ENCODE results near the gene RFTN1. TPM values are rescaled to one million over a fixed set of nuclear protein-coding genes. Genes with fewer than 3 reads are reported as not detected.

Gene RFTN1
- total and polyA plus RNA-seq, 2 donors (not counting 1 experiment from before 2014, with no cell fraction given), result 35.1 to 35.5 TPM

DNA sequence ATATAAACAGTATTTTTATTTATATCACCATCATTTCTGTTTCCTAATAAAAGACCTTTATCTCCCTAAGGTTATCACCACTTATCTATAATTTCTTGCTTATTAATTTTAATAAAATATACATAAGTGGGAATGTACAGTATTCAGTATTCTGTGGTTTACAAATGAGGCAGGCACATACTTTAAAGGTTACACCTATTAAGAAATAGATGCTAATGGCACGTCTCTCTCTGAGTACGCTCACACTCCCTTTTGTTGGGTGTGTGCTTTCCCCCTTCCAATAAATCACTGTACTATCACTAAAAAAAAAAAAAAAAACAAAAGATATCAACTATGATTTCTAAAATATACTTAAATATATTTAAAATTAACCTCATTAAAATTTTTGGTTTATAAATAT is 239.6 kb downstream of the RFTN1 start:
- Histone ChIP-seq H3K79me2 (ENCODE audit: control insufficient read depth, insufficient read depth, low read length) (no peaks in the 10 kb centered on the region), H3K27ac (ENCODE audit: insufficient read depth, low read length) (no peak overlapping the region), H3K9ac (ENCODE audit: insufficient read depth, low read length) (no peak overlapping the region), H3K36me3 (ENCODE audit: control insufficient read depth, insufficient read depth, low read length) (no peaks in the 10 kb centered on the region), H4K20me1 (ENCODE audit: control insufficient read depth, extremely low read depth, insufficient read depth, low read length) (no peaks in the 10 kb centered on the region), H3K4me3 (replicated peaks in 1 of 4; ENCODE audit: control extremely low read depth in 1 of 4, insufficient read depth in 1 of 4, low read depth in 3 of 4, low read length in 4 of 4) (no peak overlapping the region), H3K9me3 (ENCODE audit: control insufficient read depth, insufficient read depth, low read depth, low read length) (no peaks in the 10 kb centered on the region), H2AFZ (ENCODE audit: low read length) (no peak overlapping the region), H3K27me3 (ENCODE audit: control insufficient read depth, insufficient read depth, low read length) (no peaks in the 10 kb centered on the region), H3K4me2 (ENCODE audit: extremely low read depth, insufficient read depth, low read length) (no peak overlapping the region), H3K4me1 (ENCODE audit: control insufficient read depth, extremely low read depth, insufficient read depth, low read length) (no peaks in the 10 kb centered on the region)
- TF ChIP-seq, protein P1, sequence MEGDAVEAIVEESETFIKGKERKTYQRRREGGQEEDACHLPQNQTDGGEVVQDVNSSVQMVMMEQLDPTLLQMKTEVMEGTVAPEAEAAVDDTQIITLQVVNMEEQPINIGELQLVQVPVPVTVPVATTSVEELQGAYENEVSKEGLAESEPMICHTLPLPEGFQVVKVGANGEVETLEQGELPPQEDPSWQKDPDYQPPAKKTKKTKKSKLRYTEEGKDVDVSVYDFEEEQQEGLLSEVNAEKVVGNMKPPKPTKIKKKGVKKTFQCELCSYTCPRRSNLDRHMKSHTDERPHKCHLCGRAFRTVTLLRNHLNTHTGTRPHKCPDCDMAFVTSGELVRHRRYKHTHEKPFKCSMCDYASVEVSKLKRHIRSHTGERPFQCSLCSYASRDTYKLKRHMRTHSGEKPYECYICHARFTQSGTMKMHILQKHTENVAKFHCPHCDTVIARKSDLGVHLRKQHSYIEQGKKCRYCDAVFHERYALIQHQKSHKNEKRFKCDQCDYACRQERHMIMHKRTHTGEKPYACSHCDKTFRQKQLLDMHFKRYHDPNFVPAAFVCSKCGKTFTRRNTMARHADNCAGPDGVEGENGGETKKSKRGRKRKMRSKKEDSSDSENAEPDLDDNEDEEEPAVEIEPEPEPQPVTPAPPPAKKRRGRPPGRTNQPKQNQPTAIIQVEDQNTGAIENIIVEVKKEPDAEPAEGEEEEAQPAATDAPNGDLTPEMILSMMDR (conservative IDR thresholded peaks at IDR 0.05 in 1 of 2, IDR thresholded peaks at IDR 0.05 in 1 of 2; ENCODE audit: low read depth in 1 of 2, low read length in 2 of 2), result no peak
- TF ChIP-seq EZH2 (IDR thresholded peaks at IDR 0.05; ENCODE audit: low read length, missing control alignments), result no peak
- DNase-seq (ENCODE audit: low read depth in 2 of 2), result no peak

DNA sequence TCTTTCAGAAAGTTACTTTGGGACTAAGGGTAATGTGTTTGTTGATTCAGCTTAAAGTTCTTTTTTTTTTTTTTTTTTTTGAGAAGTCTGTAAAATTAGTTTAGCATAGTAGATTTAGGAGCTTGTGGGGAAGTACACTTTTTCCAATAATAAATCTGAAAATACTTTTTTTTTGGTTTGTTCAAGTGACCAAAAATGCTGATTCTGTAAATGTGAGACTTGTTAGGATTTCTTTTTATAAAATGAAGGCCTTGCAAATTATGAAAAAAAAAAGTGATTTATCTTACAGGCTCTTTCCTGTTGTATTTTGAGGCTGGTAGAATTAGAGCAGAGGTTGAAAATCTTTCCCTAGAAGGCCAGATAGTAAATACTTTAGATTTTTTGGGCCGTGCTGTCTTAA is 240.9 kb downstream of the RFTN1 start:
- Histone ChIP-seq H3K4me1 (ENCODE audit: control insufficient read depth, extremely low read depth, insufficient read depth, low read length) (no peaks in the 10 kb centered on the region), H3K36me3 (ENCODE audit: control insufficient read depth, insufficient read depth, low read length) (no peaks in the 10 kb centered on the region), H3K27me3 (ENCODE audit: control insufficient read depth, insufficient read depth, low read length) (no peaks in the 10 kb centered on the region), H3K9ac (ENCODE audit: insufficient read depth, low read length) (no peak overlapping the region), H3K9me3 (ENCODE audit: control insufficient read depth, insufficient read depth, low read depth, low read length) (no peaks in the 10 kb centered on the region), H3K27ac (ENCODE audit: insufficient read depth, low read length) (no peak overlapping the region), H2AFZ (ENCODE audit: low read length) (no peak overlapping the region), H4K20me1 (ENCODE audit: control insufficient read depth, extremely low read depth, insufficient read depth, low read length) (no peaks in the 10 kb centered on the region), H3K4me3 (replicated peaks in 1 of 4; ENCODE audit: control extremely low read depth in 1 of 4, insufficient read depth in 1 of 4, low read depth in 3 of 4, low read length in 4 of 4) (no peak overlapping the region), H3K79me2 (ENCODE audit: control insufficient read depth, insufficient read depth, low read length) (no peaks in the 10 kb centered on the region), H3K4me2 (ENCODE audit: extremely low read depth, insufficient read depth, low read length) (no peak overlapping the region)
- TF ChIP-seq, protein P1 (conservative IDR thresholded peaks at IDR 0.05 in 1 of 2, IDR thresholded peaks at IDR 0.05 in 1 of 2; ENCODE audit: low read depth in 1 of 2, low read length in 2 of 2), result no peak
- TF ChIP-seq EZH2 (IDR thresholded peaks at IDR 0.05; ENCODE audit: low read length, missing control alignments), result no peak
- DNase-seq (ENCODE audit: low read depth in 2 of 2), result no peak

DNA sequence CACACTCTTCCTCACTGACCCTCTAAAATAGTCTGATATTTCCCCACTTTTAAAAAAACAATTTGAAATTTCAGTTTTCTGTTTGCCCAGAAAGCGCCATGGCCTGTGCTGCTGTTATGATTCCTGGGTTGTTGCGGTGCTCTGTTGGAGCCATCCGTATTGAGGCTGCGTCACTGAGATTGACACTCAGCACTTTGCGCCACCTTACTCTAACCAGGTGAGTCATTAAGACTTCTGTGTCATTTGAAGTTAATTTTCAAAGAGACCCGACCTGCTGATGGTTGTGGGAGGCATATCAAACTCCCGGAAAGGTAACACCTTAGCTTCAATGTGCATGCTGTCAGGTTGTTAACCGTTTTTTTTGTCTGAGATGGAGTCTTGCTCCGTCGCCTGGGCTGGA is 242.6 kb downstream of the RFTN1 start:
- no peak overlapping the region for H3K9ac ChIP-seq (ENCODE audit: insufficient read depth, low read length)
- H2AFZ ChIP-seq (ENCODE audit: low read length), result no peak overlapping the region
- no peak overlapping the region for H3K4me3 ChIP-seq (replicated peaks in 1 of 4; ENCODE audit: control extremely low read depth in 1 of 4, insufficient read depth in 1 of 4, low read depth in 3 of 4, low read length in 4 of 4)
- no peaks in the 10 kb centered on the region for H3K27me3 ChIP-seq (ENCODE audit: control insufficient read depth, insufficient read depth, low read length)
- H3K79me2 ChIP-seq (ENCODE audit: control insufficient read depth, insufficient read depth, low read length), result no peaks in the 10 kb centered on the region
- no peak overlapping the region for H3K4me2 ChIP-seq (ENCODE audit: extremely low read depth, insufficient read depth, low read length)
- no peaks in the 10 kb centered on the region for H4K20me1 ChIP-seq (ENCODE audit: control insufficient read depth, extremely low read depth, insufficient read depth, low read length)
- H3K36me3 ChIP-seq (ENCODE audit: control insufficient read depth, insufficient read depth, low read length), result no peaks in the 10 kb centered on the region
- no peak for DNase-seq (ENCODE audit: low read depth in 2 of 2)
- TF ChIP-seq, protein P1 (conservative IDR thresholded peaks at IDR 0.05 in 1 of 2, IDR thresholded peaks at IDR 0.05 in 1 of 2; ENCODE audit: low read depth in 1 of 2, low read length in 2 of 2), result no peak
- no peak for TF ChIP-seq EZH2 (IDR thresholded peaks at IDR 0.05; ENCODE audit: low read length, missing control alignments)
- no peaks in the 10 kb centered on the region for H3K9me3 ChIP-seq (ENCODE audit: control insufficient read depth, insufficient read depth, low read depth, low read length)
- no peak overlapping the region for H3K27ac ChIP-seq (ENCODE audit: insufficient read depth, low read length)
- peaks cover 2% of the 10 kb centered on the region for H3K4me1 ChIP-seq (ENCODE audit: control insufficient read depth, extremely low read depth, insufficient read depth, low read length)
